HepG2 (cell line): Measurements from ENCODE around the gene KIAA1958. TPM values are rescaled to one million over a fixed set of nuclear protein-coding genes. Genes with fewer than 3 reads are reported as not detected.

Experiments used
- ATAC-seq: fragments of 200-7000 bp; cut with Tn5 transposase; 3 replicates; pipeline ENCODE4 v1.9.1; 2020; ENCODE audit warnings: mild to moderate bottlenecking, moderate library complexity
- BruUV-seq: library from RNA; stranded (reverse); fragments of 400-500 nt; replicated peaks from 2 replicates; lab custom pipeline; 2021; lab: Mats Ljungman, UMichigan
- CTCF ChIA-PET: fragments of 300-600 bp; formaldehyde crosslinking; extraction: SDS; loops from one replicate; lab custom pipeline; 2021; ENCODE audit warnings: low total read pairs, inconsistent platforms, low intra/inter-chr PET ratio; lab: Yijun Ruan, JAX
- POLR2A ChIA-PET: fragments of 350-600 bp; sonication (Branson Sonifier 250); formaldehyde crosslinking; loops from one replicate; lab custom pipeline; 2020; ENCODE audit warnings: antibody characterized with exemption, inconsistent platforms; lab: Yijun Ruan, JAX
- DNase-seq: peaks from one replicate; pipeline ENCODE4 v3.0.0-alpha.2; 2015; ENCODE audit warnings: low spot score
- FAIRE-seq: peaks from 3 replicates; lab custom pipeline; 2011; peaks lifted over from hg19 to GRCh38; lab: Jason Lieb, UNC
- H2AFZ ChIP-seq: one replicate; pipeline ENCODE4 v1.6.1; 2011; ENCODE audit warnings: low read length, inconsistent platforms
- H3K27ac ChIP-seq: fragments of 300-600 bp; 3 replicates; pipeline ENCODE4 v1.8.0; 2011; ENCODE audit warnings: mixed run types, mild to moderate bottlenecking, mixed read lengths, low read length, inconsistent platforms; ENCODE audit not compliant: insufficient read depth; ENCODE audit errors: extremely low read length
- H3K27me3 ChIP-seq, 2 experiments: fragments of 200-600 bp in 1 of 2; 2 replicates in 1 of 2; 3 replicates in 1 of 2; pipeline versions ENCODE4 v1.6.0 to v1.8.0; 2011; ENCODE audit warnings: low read length in 2 of 2, mild to moderate bottlenecking in 2 of 2, moderate library complexity in 2 of 2, inconsistent platforms in 1 of 2; ENCODE audit not compliant: insufficient read depth in 2 of 2, control insufficient read depth in 1 of 2
- H3K36me3 ChIP-seq, 2 experiments: fragments of 200-600 bp in 1 of 2; replicated peaks in 1 of 2; 2 replicates in 1 of 2; 3 replicates in 1 of 2; pipeline versions ENCODE4 v1.5.1 to v1.8.0; 2011; ENCODE audit warnings: low read length in 2 of 2, inconsistent platforms in 1 of 2; ENCODE audit not compliant: insufficient read depth in 2 of 2, control insufficient read depth in 1 of 2
- H3K4me1 ChIP-seq: 2 replicates; pipeline ENCODE4 v1.5.1; 2012; ENCODE audit warnings: low read length, inconsistent platforms; ENCODE audit not compliant: insufficient read depth
- H3K4me2 ChIP-seq: 2 replicates; pipeline ENCODE4 v1.6.0; 2011; ENCODE audit warnings: low read depth, low read length, inconsistent platforms
- H3K4me3 ChIP-seq, 3 experiments: fragments of 200-600 bp in 1 of 3; sonication (generic), shearing (Covaris generic) in 1 of 3; replicated peaks in 1 of 3; 2 replicates each; pipeline ENCODE4 v1.5.1; 2011 to 2016; ENCODE audit warnings: low read length in 3 of 3, inconsistent platforms in 2 of 3, low read depth in 2 of 3, mild to moderate bottlenecking in 2 of 3, control low read depth in 1 of 3, mixed read lengths in 1 of 3; ENCODE audit not compliant: insufficient read depth in 1 of 3
- H3K79me2 ChIP-seq: one replicate; pipeline ENCODE4 v1.6.1; 2011; ENCODE audit warnings: low read length, inconsistent platforms; ENCODE audit not compliant: insufficient read depth
- H3K9ac ChIP-seq: 2 replicates; pipeline ENCODE4 v1.6.0; 2011; ENCODE audit warnings: mild to moderate bottlenecking, low read depth, low read length, inconsistent platforms; ENCODE audit not compliant: insufficient read depth
- H3K9me3 ChIP-seq: 2 replicates; pipeline ENCODE4 v1.5.1; 2012; ENCODE audit warnings: mild to moderate bottlenecking, low read length
- H4K20me1 ChIP-seq: 2 replicates; pipeline ENCODE4 v1.6.0; 2011; ENCODE audit warnings: inconsistent platforms, mild to moderate bottlenecking, low read length, moderate library complexity; ENCODE audit not compliant: insufficient read depth
- PCBP2 ChIP-seq: fragments of 200-400 bp; formaldehyde crosslinking; optimal IDR thresholded peaks from 2 replicates; pipeline ENCODE3; 2018; ENCODE audit warnings: low read length, low read depth; ENCODE audit not compliant: poor library complexity, severe bottlenecking
- PRDM10 ChIP-seq: sonication (generic); formaldehyde crosslinking; IDR thresholded peaks from 2 replicates; pipeline ENCODE4 v1.4.0; 2020; ENCODE audit warnings: low read depth, missing genetic modification reagents
- PREB ChIP-seq: sonication (generic); formaldehyde crosslinking; IDR thresholded peaks from 2 replicates; pipeline ENCODE4 v1.4.0; 2020; ENCODE audit warnings: missing genetic modification reagents
- RFX3 ChIP-seq: IDR thresholded peaks from 2 replicates; pipeline ENCODE4 v1.6.1; 2016; ENCODE audit warnings: missing biosample characterization, missing genetic modification reagents
- SETDB1 ChIP-seq: sonication (generic); formaldehyde crosslinking; IDR thresholded peaks from 2 replicates; pipeline ENCODE4 v1.5.1; 2020; ENCODE audit warnings: missing genetic modification reagents, mild to moderate bottlenecking, borderline replicate concordance
- ZFP37 ChIP-seq: sonication (generic); formaldehyde crosslinking; IDR thresholded peaks from 2 replicates; pipeline ENCODE4 v1.4.0; 2020; ENCODE audit warnings: missing genetic modification reagents, borderline replicate concordance
- ZNF101 ChIP-seq: sonication (generic); formaldehyde crosslinking; IDR thresholded peaks from 2 replicates; pipeline ENCODE4 v1.4.0; 2020; ENCODE audit warnings: mild to moderate bottlenecking, low read depth, missing genetic modification reagents, borderline replicate concordance
- ZSCAN30 ChIP-seq: sonication (generic); formaldehyde crosslinking; IDR thresholded peaks from 2 replicates; pipeline ENCODE4 v1.5.0; 2020; ENCODE audit warnings: mild to moderate bottlenecking, missing genetic modification reagents
- WGBS: methylation state at CpG from one replicate; pipeline ENCODE4 v1.1.6; 2017; ENCODE audit warnings: low lambda C conversion rate; 5-methylcytosine and 5-hydroxymethylcytosine counted together
- in situ Hi-C: cut with HindIII; loops from 2 replicates; pipeline ENCODE4 v1.10.0; 2017; ENCODE audit warnings: low pct_unique_long_range_greater_than_20kb; ENCODE audit not compliant: extremely low pct_ligation_motif_present
- intact Hi-C: fragments of 100-400 bp; cut with micrococcal nuclease; formaldehyde crosslinking; loops from one replicate; pipeline ENCODE4 v1.10.0; 2022; ENCODE audit not compliant: unreplicated experiment
- polyA plus RNA-seq, 8 experiments: library from polyadenylated mRNA; depleted of rRNA in 3 of 8; stranded (reverse) in 7 of 8; unstranded in 1 of 8; fragments of >200 nt; fragmentation: Illumina TruSeq in 4 of 8; extraction: Trizol in 4 of 8; gene quantifications; 2 replicates each; pipeline versions ENCODE4 v1.2.1 to v1.2.3, GENCODE V29; 2011 to 2016; ENCODE audit warnings: low read depth in 4 of 8, missing spikeins in 1 of 8, mixed read lengths in 1 of 8; ENCODE audit not compliant: insufficient read depth in 1 of 8
- total RNA-seq, 5 experiments: library from RNA; depleted of rRNA; stranded (reverse); fragments of >200 nt; fragmentation: Illumina TruSeq; extraction: Trizol; gene quantifications; 2 replicates each; pipeline ENCODE4 v1.2.3, GENCODE V29; 2016; ENCODE audit warnings: low read depth in 1 of 5

KIAA1958 gene
- total and polyA plus RNA-seq, 2 of the 13 experiments (the other 11 are each of a cell fraction or from before 2014, with no cell fraction given): 8.5 to 10.3 TPM

GRCh38 chr9:112696461-112696860 lies 209.8 kb downstream of the KIAA1958 start:
- Histone ChIP-seq H2AFZ (no peak overlapping the region), H3K36me3 (peaks cover 7 to 29% of the 10 kb centered on the region in 2 experiments; a peak in 3 of 5 replicates), H3K27ac (no peak overlapping the region), H4K20me1 (no peaks in the 10 kb centered on the region), H3K4me2 (no peak overlapping the region), H3K27me3 (no peaks in the 10 kb centered on the region), H3K4me1 (no peaks in the 10 kb centered on the region), H3K9ac (no peak overlapping the region), H3K9me3 (no peaks in the 10 kb centered on the region), H3K4me3 (no peak overlapping the region), H3K79me2 (peaks cover 2% of the 10 kb centered on the region)
- CTCF ChIA-PET: no interaction called here
- POLR2A ChIA-PET: no interaction called here
- no peak for TF ChIP-seq PREB (CRISPR knock-in tag)
- intact Hi-C loops (no loop called here), in situ Hi-C loops (no loop called here)
- FAIRE-seq (no peak), DNase-seq (no peak), ATAC-seq (no peak)
- WGBS: 93% methylated on average over 5 of the region's 5 CpGs
- BruUV-seq: no TSS peak

- H3K9me3 ChIP-seq: no peaks in the 10 kb centered on the region
- in situ Hi-C loops: no loop called here
- BruUV-seq: no TSS peak
- intact Hi-C loops: no loop called here
- H4K20me1 ChIP-seq: no peaks in the 10 kb centered on the region
- no peak for ATAC-seq
- H3K36me3 ChIP-seq: peaks cover 7 to 18% of the 10 kb centered on the region in 2 experiments; a peak in 4 of 5 replicates
- no peak overlapping the region for H3K4me3 ChIP-seq
- TF ChIP-seq ZSCAN30 (CRISPR knock-in tag) (no peak), SETDB1 (CRISPR knock-in tag) (no peak), PRDM10 (CRISPR knock-in tag) (no peak), PCBP2 (no peak), ZNF101 (CRISPR knock-in tag) (no peak), RFX3 (CRISPR knock-in tag) (no peak), ZFP37 (no peak)
- H3K9ac ChIP-seq: no peak overlapping the region
- FAIRE-seq: no peak
- H3K27me3 ChIP-seq: no peaks in the 10 kb centered on the region
- peaks cover 4% of the 10 kb centered on the region for H3K79me2 ChIP-seq
- 95% methylated on average over 5 of the region's 5 CpGs for WGBS
- no peak overlapping the region for H3K27ac ChIP-seq
- no peak overlapping the region for H3K4me2 ChIP-seq
- no peaks in the 10 kb centered on the region for H3K4me1 ChIP-seq
- DNase-seq: no peak
- ChIA-PET POLR2A (no interaction called here), CTCF (no interaction called here)
- H2AFZ ChIP-seq: no peak overlapping the region
Measured at GRCh38 chr9:112699230-112699629, 212.6 kb downstream of the KIAA1958 start.
